Measurements from ENCODE around the gene INMT. TPM values are rescaled to one million over a fixed set of nuclear protein-coding genes. Genes with fewer than 3 reads are reported as not detected.
"Not testable (repeated sequence)": the region's sequence is repeated elsewhere in the genome, so short reads cannot be mapped to it uniquely, and the experiment has no call there.

INMT gene
- total RNA-seq: not detected in 2 replicates

GRCh38 chr7:30751696-30752273 is at the start of gene INMT:
Gene INMT (plus strand): TSS chr7:30752135. CDS start chr7:30752151, 16 bp downstream.
- DNase-seq (ENCODE audit: low read depth): no peak

- DNase-seq (ENCODE audit: low read depth): no peak
Measured at GRCh38 chr7:30702200-30702599, 49.7 kb upstream of the INMT start.

GRCh38 chr7:30703756-30704155 is 48.2 kb upstream of the INMT start:
- DNase-seq (ENCODE audit: low read depth): no peak

DNA sequence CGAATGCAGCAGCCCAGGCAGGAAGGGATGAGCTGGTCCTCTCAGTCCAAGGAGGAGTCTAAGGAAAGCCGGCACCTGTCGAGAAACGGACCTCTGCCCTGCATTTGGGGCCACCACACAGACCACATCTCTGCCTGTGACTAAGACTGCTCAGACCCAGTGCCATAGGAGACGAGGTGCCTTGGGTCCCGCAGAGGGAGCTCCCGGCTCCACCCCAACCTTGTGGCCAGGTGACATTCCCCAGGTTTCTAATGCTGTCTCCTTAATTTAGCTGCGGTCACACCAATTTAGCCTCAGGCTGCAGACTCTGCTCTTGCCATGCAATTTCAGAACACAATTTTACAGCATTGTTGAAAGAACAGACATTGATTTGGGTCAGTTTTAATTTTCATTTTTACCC is 46.9 kb upstream of the INMT start:
- DNase-seq (ENCODE audit: low read depth): no peak

DNA sequence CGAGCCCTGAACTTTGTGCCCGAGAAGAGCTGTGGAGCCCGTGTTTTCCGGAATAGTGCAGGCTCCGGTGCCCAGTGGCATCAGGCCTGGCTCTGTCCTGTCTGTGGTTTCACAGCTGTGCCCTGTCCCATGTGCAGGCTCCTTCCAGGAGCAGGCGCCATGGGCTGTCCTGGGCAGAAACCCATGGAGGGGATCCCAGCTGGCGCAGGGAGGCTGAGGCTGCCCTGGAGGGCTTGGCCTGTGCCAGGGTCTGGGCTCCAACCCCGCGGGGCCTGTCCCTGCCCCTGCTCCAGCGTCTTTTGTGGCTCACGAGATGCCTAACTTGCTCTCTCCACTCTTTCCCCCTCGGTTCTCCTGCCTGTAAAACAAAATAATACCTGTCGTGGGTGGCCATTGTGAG is 46.3 kb upstream of the INMT start:
- DNase-seq (ENCODE audit: low read depth): no peak

DNA sequence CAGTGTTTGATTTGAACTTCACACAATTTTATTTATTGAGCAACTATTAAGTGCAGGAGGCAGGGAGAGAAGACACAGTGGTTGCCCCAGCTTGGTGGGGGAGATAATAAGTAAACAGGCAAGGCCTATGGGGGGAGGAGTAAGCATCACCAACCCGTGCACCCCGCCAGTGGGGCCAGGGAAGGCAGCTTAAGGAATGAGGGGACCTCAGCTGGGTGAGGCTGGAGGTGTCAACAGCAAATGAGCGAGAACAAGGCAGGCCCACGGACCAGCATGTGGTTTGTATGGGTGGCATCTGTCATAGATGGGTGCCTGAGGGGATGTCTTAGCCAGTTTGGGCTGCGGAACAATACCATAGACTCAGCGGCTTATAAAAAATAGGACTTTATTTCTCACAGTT is 45.6 kb upstream of the INMT start:
- DNase-seq (ENCODE audit: low read depth): no peak

DNA sequence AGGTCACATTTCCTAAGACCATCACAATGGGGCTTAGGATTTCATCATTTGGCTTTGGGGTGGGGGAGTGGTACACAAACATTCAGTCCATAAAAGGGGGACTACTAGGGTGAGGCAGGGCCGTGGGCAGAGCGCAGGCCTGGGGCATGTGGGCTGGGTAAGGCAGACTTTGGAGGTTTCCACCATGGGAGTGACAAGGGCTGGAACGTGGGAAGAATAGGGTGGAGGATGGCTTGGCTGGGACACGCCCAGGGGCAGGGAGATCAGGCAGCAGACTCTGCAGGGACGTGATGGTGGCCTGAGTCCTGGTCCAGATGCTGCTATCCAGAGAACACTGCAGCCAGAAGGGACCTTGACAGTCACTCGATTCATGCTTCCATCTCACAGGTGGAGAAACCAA is 45.0 kb upstream of the INMT start:
- DNase-seq (ENCODE audit: low read depth): no peak

DNA sequence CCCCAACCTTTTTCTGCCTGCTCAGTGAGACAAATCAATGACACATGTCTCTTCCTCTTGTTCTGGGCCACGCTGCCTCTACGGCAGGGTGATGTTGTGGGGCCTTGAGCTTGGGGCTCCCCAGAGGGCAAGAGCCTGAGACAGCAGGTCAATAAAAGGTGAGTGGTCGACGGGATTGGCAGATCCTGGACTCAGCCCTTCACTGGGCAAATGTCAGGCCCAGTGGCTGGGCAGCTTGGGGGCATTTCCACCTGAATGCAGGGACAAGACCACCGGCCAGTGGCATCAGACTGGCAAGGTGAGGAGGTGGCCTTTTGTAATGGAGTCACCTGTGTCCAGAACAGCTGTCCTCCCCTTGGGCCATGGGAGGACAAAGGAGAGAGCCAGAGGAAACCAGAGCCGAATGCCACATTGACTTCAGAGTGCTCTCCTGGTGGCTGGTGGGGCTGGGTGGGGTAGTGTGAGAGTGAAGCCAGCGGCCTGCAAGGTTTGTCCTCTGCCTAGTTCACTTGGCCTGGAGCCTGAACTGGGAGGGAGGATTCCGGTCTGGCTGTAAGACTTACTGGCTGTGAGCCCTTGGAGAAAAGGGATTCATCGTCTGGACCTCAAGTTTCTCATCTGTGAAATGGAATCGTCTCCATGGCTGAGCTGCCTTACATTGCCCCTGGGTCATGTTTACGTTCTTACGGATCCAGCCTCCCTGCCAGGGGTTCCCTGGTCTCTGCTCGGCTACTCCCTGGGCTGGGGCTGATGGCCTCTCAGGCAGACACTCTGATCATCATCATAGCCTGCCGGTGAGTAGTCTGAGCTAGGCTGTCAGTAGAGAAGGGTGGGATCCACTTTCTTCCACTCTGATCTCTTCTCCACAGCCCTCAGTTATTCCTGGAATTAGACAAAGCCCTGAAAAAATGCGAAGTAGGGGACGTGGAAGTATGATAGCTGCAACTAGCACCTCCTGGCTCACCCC is 44.3 kb upstream of the INMT start:
- DNase-seq (ENCODE audit: low read depth): no peak

- DNase-seq (ENCODE audit: low read depth): no peak
Measured at GRCh38 chr7:30708412-30708811, 43.5 kb upstream of the INMT start.

DNA sequence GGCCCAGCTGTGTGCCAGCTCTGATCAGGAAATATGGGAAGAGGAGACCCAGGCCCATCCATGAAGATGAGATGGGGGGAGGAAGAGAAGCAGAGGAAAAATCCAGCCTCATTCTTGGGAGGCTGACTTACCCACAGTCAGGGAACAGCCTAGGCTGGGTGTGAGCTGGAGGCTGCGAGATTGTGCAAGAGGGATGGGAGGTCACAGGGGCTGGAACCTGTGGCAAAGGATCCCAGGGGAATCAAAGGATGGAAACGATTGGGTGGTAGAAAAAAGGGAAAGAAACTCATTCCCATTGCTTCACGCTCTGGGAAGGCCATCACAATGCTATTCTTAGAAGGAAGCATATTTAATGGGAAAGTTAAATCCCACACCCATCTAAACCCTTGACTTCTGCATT is 43.0 kb upstream of the INMT start:
- no peak for DNase-seq (ENCODE audit: low read depth)

DNA sequence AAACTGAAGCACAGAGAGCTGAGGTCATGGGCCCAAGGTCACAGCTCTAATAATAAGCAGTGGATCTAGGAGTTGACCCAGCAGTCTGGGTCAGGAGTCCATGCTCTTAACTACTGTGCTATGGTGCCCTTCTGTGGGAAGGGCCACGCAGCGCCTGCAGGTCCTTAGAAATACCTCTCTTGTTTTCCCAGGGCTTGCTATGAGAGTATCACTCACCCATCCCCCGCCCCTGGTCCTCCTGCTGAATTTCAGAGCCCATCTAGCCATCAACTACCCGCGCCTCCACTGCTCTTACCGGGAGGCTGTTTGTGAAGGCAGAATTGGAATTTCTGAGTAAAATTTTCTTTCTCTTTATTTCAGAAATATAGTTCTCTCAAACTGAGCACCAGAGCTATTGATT is 42.4 kb upstream of the INMT start:
- DNase-seq (ENCODE audit: low read depth): no peak

DNA sequence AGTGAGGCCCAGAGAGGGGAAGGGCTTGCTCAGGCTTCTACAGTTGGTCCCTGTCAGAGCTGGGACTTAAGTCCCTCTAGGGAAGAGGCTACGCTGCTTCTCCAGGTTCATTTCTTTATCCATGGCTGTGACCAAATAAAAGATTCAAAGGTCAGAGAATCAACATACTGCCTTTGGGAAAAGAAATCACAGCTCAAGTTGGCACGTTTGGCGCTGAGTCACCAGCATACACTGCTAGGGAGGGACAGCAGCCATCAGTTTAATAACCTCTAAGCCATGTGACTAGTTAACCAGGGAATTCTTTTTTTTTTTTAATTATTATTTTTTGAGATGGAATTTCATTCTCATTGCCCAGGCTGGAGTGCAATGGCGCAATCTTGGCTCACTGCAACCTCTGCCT is 41.3 kb upstream of the INMT start:
- DNase-seq (ENCODE audit: low read depth): no peak

GRCh38 chr7:30713392-30713791 is 38.5 kb upstream of the INMT start:
- DNase-seq (ENCODE audit: low read depth): no peak

GRCh38 chr7:30714129-30714528 is 37.8 kb upstream of the INMT start:
- no peak for DNase-seq (ENCODE audit: low read depth)

DNA sequence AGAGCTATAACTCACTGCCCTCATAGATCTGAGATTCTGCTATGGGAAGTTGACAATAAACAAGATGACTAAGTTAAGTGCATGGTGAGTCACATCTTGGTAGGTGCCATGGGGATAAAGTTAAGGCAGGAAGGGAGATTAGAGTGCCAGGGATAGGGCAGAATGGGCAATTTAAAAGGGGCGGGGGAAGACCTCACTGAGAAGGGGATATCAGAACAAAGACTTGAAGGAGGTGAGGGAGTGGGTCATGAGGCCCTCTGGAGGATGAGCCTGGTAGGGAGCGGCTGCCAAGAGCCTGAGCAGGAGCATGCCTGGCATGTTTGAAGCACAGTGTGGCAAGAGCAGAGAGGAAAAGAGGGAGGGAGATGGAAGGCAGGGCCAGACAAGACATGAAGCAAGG is 34.8 kb upstream of the INMT start:
- peak; percentile 30 for DNase-seq (ENCODE audit: low read depth)

GRCh38 chr7:30719434-30719833 is 32.5 kb upstream of the INMT start:
- DNase-seq (ENCODE audit: low read depth): not testable (repeated sequence)

DNA sequence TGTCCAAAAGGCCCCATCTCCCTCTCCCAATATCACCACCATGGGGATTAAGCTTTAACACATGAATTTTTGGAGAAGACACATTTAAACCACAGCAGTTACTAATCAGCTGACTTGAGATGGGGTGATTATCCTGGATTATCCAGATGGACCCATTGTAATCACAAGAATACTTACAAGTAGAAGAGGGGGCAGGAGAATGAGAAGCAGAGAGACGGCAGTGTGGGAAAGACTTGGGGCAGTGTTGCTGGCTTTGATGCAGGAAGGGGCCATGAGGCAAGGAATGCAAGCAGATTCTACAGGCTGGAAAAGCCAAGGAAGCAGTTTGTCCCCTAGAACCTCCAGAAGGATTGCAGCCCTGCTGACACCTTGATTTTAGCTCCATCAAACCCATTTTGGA is 30.7 kb upstream of the INMT start:
- DNase-seq (ENCODE audit: low read depth): no peak

- no peak for DNase-seq (ENCODE audit: low read depth)
Measured at GRCh38 chr7:30722187-30722586, 29.7 kb upstream of the INMT start.

DNA sequence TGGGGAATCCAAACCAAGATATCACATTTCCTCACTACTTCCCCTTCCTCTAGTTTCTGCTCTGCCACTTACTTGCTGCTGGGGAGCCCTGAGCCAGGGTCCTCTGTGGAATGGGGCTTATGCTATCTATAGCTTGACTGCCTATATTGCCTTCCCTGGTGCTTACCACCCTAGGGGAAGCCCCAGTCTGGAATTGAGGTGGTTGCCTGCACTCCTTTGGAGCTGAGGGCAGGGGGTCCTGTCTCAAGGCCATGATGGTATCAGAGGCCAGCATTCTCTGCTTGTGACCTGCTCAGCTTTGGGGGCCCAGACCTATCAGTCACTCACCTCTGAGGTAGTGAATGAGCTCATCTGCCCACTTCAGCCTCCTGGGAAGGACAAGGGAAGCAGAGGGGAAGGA is 29.3 kb upstream of the INMT start:
- DNase-seq (ENCODE audit: low read depth): no peak

DNA sequence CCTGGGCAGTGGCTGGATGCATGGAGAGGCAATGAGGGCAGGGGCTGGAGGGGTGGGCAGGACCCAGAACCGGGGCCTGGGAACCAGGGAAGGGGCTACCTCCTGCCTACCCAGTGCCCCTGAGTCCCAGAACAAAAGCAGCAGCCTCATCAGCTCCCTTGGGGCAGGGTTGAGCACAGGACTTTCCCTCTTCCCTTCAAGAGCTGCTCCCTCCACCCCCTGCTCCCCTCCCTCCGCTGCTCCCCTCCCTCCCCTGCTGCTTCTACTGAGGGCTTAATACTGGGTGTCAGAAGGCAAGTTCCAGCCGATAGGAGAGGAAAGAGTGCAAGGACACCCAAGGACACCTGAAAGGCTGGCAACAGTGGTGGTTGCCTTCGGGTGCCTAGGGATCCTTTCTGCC is 28.2 kb upstream of the INMT start:
- DNase-seq (ENCODE audit: low read depth): no peak

- no peak for DNase-seq (ENCODE audit: low read depth)
Measured at GRCh38 chr7:30726296-30727006, 25.5 kb upstream of the INMT start.

- no peak for DNase-seq (ENCODE audit: low read depth)
Measured at GRCh38 chr7:30727061-30727945, 24.6 kb upstream of the INMT start.

Data from renal cortical epithelial cell (primary cell).